Kidney (tissue), 14 donors: ENCODE measurements around the gene OIT3. TPM values are rescaled to one million over a fixed set of nuclear protein-coding genes. Genes with fewer than 3 reads are reported as not detected.

ENCODE experiments used
- DNase-seq, 5 donors: peaks; one replicate each; pipeline ENCODE4 v3.0.0-alpha.2; 2013 to 2020
- FAIRE-seq: peaks from 2 replicates; lab custom pipeline; 2012; peaks lifted over from hg19 to GRCh38; lab: Jason Lieb, UNC
- H3K27ac ChIP-seq, 2 donors: one replicate each; pipeline ENCODE4 v1.7.0; 2013; ENCODE audit warnings: low read depth in 2 of 2, low read length in 2 of 2, inconsistent platforms in 1 of 2
- H3K27me3 ChIP-seq: one replicate; pipeline ENCODE4 v1.7.1; 2013; ENCODE audit warnings: low read length, inconsistent platforms; ENCODE audit not compliant: control insufficient read depth, insufficient read depth
- H3K36me3 ChIP-seq, 3 donors: one replicate each; pipeline versions ENCODE4 v1.7.0 to v1.7.1; 2013; ENCODE audit warnings: low read length in 3 of 3, control low read depth in 1 of 3, inconsistent platforms in 1 of 3; ENCODE audit not compliant: insufficient read depth in 3 of 3, control insufficient read depth in 2 of 3
- H3K4me1 ChIP-seq, 3 donors: one replicate each; pipeline versions ENCODE4 v1.7.0 to v1.7.1; 2013; ENCODE audit warnings: low read length in 3 of 3, inconsistent platforms in 1 of 3, low read depth in 1 of 3; ENCODE audit not compliant: control insufficient read depth in 2 of 3, insufficient read depth in 2 of 3
- H3K4me3 ChIP-seq, 3 donors: one replicate each; pipeline versions ENCODE4 v1.7.0 to v1.8.1; 2013; ENCODE audit warnings: low read length in 3 of 3, control low read depth in 1 of 3, inconsistent platforms in 1 of 3
- H3K9ac ChIP-seq, 3 donors: one replicate each; pipeline versions ENCODE4 v1.7.0 to v1.7.1; 2013; ENCODE audit warnings: low read length in 3 of 3, control low read depth in 1 of 3, inconsistent platforms in 1 of 3
- H3K9me3 ChIP-seq, 3 donors: one replicate each; pipeline versions ENCODE4 v1.7.0 to v1.7.1; 2013; ENCODE audit warnings: low read length in 3 of 3, control low read depth in 1 of 3, inconsistent platforms in 1 of 3; ENCODE audit not compliant: control insufficient read depth in 2 of 3, insufficient read depth in 1 of 3
- CTCF ChIP-seq: IDR thresholded peaks from 3 replicates; pipeline ENCODE4 v1.5.1; 2012; ENCODE audit warnings: mild to moderate bottlenecking, moderate library complexity, borderline replicate concordance; ENCODE audit not compliant: insufficient read depth; ENCODE audit errors: extremely low read depth
- intact Hi-C: fragments of 100-400 bp; cut with DNase I; formaldehyde crosslinking; loops from one replicate; pipeline ENCODE4 v1.11.1; 2022
- polyA plus RNA-seq: library from polyadenylated mRNA; stranded (reverse); fragments of 350-450 nt; fragmentation: Illumina TruSeq; extraction: RNeasy Lipid Tissue Mini Kit (QIAGEN cat#74804); gene quantifications from one replicate; pipeline ENCODE4 v1.2.3, GENCODE V29; 2014; ENCODE audit warnings: low read depth, low replicate concordance; ENCODE audit not compliant: insufficient read depth
- total RNA-seq: library from RNA; stranded (reverse); fragmentation: NEBNext Ultra II Directional; extraction: Animal tissue kit (Norgen Biotek cat#: 25700); gene quantifications from one replicate; pipeline ENCODE4 v1.2.1, GENCODE V29; 2021
- donor health status: control.
- donor health status: control.
- donor health status: control.
- donor health status: control.
- donor health status: control.
- donor health status: DM: yes; HTN: yes; CAD: no.
- donor health status: Normal renal cell carcinoma (clear cell type).

OIT3 gene
- total and polyA plus RNA-seq, 2 donors from 2014 or later: not detected

GRCh38 chr10:72952642-72953158 lies 59.2 kb downstream of the OIT3 start:
- H3K9me3 ChIP-seq: no peaks in the 10 kb centered on the region
- FAIRE-seq (no peak), DNase-seq (no peak)
- H3K36me3 ChIP-seq: no peaks in the 10 kb centered on the region
- no peak overlapping the region for H3K27ac ChIP-seq
- no peaks in the 10 kb centered on the region for H3K27me3 ChIP-seq
- no peak for TF ChIP-seq CTCF
- intact Hi-C loops: no loop called here
- H3K9ac ChIP-seq: no peak overlapping the region
- H3K4me3 ChIP-seq: peak overlapping the region in 1 of 3 donors; percentile 49
- no peaks in the 10 kb centered on the region for H3K4me1 ChIP-seq

- Histone ChIP-seq H3K27ac (no peak overlapping the region), H3K36me3 (no peaks in the 10 kb centered on the region), H3K4me1 (no peaks in the 10 kb centered on the region), H3K9me3 (no peaks in the 10 kb centered on the region), H3K27me3 (no peaks in the 10 kb centered on the region), H3K4me3 (peak overlapping the region in 2 of 3 donors; percentile 49 to 78), H3K9ac (peak overlapping the region in 1 of 3 donors; percentile 15)
- intact Hi-C loops: no loop called here
- DNase-seq: peak in 3 of 5 donors; percentile 14 to 30 (median 26)
- no peak for FAIRE-seq
- TF ChIP-seq CTCF: no peak
Observed at GRCh38 chr10:72953687-72954086, 60.1 kb downstream of the OIT3 start.

GRCh38 chr10:72954230-72954595 lies 60.7 kb downstream of the OIT3 start:
- FAIRE-seq (no peak), DNase-seq (no peak)
- H3K4me3 ChIP-seq: peak overlapping the region in 2 of 3 donors; percentile 49 to 78
- intact Hi-C loops: no loop called here
- H3K27ac ChIP-seq: peak overlapping the region; percentile 55 to 71
- H3K36me3 ChIP-seq: no peaks in the 10 kb centered on the region
- no peaks in the 10 kb centered on the region for H3K9me3 ChIP-seq
- no peak overlapping the region for H3K9ac ChIP-seq
- no peak for TF ChIP-seq CTCF
- H3K4me1 ChIP-seq: no peaks in the 10 kb centered on the region
- H3K27me3 ChIP-seq: no peaks in the 10 kb centered on the region
